ENCODE measurements around the gene GARNL3.

GARNL3 gene

DNA sequence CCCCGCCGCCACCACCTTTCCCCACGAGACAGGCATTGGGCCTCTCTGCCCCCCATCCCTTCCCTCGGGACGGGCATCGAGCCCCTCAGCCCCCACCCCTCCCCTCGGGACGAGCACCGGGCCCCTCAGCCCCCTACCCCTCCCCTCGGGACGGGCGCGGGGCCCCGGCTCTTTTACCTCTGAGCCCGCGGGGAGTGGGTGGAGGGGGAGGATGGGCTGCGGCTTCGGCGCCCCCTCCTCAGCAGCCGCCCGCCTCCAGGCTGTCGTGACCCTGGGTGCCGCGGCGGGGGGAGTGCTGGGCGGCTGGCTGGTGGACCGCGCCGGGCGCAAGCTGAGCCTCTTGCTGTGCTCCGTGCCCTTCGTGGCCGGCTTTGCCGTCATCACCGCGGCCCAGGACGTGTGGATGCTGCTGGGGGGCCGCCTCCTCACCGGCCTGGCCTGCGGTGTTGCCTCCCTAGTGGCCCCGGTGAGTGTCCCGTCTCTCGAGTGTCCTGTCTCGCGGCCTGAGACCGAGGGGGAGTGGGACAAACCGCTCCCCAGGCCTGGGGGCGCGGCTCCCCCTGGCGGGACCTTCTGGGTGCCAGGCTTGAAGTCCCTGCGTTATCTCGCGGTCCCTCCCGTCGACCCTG is 133.2 kb downstream of the GARNL3 start:
- DNase-seq (ENCODE audit: extremely low spot score, insufficient read length, low read depth) (no peak), FAIRE-seq (peak; percentile 73)

DNA sequence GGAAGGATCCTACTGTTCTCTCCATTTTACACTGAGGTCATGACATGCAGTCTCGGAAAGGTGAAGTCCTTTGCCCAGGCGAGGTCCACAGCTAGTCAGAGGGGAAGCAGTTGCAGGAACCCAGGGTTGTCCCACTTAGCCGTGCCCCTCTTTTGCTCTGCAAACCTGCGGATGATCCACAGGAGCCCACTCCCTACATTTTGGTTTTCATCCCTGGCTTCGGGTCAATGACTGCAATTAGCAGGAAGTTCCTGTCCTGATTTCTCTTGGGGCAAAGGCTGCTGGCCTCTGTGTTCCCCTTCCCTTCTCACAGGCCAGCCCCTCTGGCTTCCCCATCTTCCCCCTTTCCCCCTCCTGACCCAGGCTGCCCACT is 133.7 kb downstream of the GARNL3 start:
- DNase-seq (ENCODE audit: extremely low spot score, insufficient read length, low read depth) (no peak), FAIRE-seq (no peak)

DNA sequence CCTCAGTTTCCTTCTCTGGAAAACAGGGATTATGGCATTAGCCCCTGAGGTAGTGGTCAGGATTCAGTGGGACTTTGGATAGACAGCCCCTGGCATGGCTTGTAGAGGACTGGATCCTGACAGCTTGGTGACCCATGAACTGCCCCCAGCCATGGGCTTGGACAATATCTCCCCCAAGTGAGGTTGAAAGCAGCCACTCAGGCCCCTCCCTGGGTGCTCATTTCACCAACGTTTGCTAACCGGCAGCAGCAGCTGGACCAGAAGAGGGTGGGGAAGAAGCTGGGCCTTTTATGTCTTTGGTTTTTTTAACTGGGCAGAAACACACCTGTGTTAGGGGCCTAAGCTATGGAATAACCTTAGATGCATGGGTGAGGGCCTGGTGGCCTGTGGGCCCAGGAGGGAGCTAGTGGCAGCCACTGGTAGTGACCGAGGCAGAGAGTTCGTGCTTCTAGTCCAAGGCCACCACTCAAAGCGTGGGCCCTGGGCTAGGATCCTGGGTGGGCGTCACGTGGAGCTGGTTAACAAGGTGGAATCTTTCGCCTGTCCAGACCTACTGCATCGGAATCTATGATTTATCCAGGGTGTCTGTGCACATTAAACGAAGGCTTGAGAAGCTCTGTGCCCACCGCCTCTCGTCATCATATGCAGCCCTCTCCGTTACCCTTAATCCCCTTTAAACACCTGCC is 134.3 kb downstream of the GARNL3 start:
- FAIRE-seq = no peak

DNA sequence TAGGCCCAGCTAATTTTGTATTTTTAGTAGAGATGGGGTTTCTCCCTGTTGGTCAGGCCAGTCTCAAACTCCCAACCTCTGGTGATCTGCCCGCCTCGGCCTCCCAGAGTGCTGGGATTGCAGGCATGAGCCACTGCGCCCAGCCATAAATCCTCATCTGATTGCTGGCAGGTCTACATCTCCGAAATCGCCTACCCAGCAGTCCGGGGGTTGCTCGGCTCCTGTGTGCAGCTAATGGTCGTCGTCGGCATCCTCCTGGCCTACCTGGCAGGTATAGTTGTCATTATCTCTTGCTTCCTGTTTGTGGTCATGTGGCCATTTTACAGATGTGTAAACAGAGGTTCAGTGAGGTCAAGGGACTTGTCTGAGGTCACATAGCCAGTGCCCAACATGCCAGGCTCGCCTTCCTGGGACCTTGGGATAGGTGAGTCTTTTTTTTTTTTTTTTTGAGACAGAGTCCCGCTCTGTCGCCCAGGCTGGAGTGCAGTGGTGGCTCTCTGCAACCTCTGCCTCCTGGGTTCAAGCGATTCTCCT is 135.2 kb downstream of the GARNL3 start:
- FAIRE-seq (no peak), DNase-seq (ENCODE audit: extremely low spot score, insufficient read length, low read depth) (no peak)

More for the DNA sequence above, 134.3 kb downstream of the GARNL3 start:
- DNase-seq (ENCODE audit: extremely low spot score, insufficient read length, low read depth) = no peak

DNA sequence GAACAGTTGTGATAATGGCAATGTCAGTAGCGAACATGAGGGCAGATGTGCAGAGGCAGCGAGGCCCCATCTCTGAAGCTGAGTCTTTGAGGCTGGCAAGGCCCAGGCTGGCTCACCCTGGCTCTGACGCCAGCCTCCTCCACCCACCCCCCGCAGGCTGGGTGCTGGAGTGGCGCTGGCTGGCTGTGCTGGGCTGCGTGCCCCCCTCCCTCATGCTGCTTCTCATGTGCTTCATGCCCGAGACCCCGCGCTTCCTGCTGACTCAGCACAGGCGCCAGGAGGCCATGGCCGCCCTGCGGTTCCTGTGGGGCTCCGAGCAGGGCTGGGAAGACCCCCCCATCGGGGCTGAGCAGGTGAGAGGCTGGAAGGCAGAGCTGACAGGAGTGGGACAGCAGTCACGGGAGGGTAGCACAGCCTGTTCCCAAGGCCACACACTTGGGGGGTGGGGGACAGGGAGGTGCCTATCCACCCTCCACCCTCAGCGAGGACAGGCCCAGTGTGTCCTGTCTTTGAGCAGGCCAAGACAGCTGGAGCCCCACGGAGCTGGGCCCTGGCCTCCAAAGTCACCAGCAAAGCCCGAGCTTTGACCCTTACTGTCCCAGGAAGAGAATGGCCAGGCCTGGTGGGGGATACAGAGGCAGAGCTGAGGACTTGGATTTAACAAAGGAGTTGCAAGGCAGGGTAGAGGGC is 138.0 kb downstream of the GARNL3 start:
- FAIRE-seq (no peak), DNase-seq (ENCODE audit: extremely low spot score, insufficient read length, low read depth) (no peak)

DNA sequence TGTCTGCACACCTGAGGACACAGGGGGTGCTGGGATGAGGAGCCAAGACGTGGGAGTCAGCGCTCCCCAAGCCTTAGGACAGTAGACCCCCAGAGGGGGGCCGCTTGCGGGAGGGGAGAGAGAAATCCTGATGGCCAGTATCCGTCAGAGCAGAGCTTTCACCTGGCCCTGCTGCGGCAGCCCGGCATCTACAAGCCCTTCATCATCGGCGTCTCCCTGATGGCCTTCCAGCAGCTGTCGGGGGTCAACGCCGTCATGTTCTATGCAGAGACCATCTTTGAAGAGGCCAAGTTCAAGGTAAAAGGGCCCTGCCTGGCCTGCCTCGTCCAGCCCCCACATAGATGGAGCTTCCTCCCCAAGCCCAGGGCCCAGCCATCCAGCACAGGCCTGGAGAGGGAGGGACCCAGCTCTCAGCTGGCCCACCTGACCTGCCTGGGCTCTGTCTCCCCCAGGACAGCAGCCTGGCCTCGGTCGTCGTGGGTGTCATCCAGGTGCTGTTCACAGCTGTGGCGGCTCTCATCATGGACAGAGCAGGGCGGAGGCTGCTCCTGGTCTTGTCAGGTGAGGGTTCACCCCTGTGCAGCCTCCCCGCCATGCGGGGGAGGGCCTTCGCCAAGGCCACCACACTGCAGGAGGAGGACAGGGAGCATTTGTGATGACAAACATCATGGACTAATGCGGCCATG is 139.1 kb downstream of the GARNL3 start:
- no peak for FAIRE-seq
- DNase-seq (ENCODE audit: extremely low spot score, insufficient read length, low read depth) = no peak

DNA sequence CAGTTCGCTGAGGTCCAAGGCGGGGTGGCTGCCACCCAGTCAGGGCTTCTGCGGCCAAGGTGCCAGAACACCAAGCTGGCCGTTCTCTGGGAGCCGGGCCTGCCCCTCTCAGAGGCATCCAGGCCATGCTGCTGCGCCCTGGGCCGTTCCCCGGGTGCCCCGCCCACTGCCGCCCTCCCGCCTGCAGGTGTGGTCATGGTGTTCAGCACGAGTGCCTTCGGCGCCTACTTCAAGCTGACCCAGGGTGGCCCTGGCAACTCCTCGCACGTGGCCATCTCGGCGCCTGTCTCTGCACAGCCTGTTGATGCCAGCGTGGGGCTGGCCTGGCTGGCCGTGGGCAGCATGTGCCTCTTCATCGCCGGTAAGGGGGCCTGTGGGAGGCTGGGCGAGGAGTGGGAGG is 140.1 kb downstream of the GARNL3 start:
- no peak for FAIRE-seq
- DNase-seq (ENCODE audit: extremely low spot score, insufficient read length, low read depth) = no peak

DNA sequence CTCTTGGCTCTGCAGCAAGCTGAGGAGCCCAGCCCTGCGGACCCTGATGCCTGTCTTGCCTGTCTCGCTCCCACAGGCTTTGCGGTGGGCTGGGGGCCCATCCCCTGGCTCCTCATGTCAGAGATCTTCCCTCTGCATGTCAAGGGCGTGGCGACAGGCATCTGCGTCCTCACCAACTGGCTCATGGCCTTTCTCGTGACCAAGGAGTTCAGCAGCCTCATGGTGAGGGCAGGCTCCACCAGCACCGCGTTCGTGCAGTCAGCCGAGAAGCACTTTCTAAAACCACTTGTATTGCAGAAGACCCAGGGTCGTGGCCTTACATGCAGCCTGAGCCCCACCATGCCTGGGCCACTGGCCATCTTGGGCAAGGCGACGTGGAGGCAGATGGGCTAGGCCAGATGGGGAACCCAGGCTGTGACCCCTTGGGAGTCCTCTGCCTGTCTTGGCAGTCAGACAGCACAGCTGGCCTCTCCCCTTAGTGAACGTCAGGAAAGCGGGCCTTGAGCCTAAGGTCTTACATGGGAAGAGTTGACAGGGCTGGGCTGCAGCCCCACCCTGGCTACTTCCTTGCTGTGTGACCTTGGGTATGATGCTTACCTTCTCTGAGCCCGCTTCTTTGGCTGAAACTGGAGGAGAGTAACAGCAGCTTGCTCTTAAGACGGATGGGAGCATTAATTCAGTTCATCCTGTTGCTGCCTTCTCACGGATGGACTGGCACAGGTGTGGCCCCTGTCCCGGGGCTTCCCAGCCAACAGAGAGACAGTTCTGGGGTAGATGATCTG is 141.0 kb downstream of the GARNL3 start:
- FAIRE-seq (no peak), DNase-seq (ENCODE audit: extremely low spot score, insufficient read length, low read depth) (no peak)

DNA sequence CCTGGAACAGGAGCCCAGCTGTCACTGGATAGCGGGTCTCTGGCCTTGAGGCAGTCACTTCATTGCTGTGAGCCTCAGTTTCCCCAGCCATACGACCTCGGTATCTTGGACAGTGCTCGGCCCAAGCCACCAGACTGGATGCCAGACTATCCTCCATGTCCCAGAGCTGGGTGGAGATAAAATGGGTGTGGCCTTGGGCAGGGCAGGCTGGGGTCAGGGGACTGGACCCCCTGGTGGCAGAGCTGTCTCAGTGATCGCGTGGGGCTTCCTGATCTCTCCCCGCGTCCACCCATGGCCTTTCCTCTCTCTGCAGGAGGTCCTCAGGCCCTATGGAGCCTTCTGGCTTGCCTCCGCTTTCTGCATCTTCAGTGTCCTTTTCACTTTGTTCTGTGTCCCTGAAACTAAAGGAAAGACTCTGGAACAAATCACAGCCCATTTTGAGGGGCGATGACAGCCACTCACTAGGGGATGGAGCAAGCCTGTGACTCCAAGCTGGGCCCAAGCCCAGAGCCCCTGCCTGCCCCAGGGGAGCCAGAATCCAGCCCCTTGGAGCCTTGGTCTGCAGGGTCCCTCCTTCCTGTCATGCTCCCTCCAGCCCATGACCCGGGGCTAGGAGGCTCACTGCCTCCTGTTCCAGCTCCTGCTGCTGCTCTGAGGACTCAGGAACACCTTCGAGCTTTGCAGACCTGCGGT is 142.4 kb downstream of the GARNL3 start:
- FAIRE-seq (no peak), DNase-seq (ENCODE audit: extremely low spot score, insufficient read length, low read depth) (no peak)

DNA sequence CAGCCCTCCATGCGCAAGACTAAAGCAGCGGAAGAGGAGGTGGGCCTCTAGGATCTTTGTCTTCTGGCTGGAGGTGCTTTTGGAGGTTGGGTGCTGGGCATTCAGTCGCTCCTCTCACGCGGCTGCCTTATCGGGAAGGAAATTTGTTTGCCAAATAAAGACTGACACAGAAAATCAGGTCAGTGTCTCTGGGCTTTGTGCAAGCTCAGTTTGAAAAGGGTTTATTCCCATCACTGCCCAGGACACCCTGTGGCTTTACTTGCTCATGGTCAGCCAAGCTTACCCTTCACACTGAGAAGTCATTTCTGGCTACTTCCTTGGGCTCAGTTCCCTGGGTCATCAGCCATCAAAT is 142.9 kb downstream of the GARNL3 start:
- DNase-seq (ENCODE audit: extremely low spot score, insufficient read length, low read depth) (no peak), FAIRE-seq (no peak)

DNA sequence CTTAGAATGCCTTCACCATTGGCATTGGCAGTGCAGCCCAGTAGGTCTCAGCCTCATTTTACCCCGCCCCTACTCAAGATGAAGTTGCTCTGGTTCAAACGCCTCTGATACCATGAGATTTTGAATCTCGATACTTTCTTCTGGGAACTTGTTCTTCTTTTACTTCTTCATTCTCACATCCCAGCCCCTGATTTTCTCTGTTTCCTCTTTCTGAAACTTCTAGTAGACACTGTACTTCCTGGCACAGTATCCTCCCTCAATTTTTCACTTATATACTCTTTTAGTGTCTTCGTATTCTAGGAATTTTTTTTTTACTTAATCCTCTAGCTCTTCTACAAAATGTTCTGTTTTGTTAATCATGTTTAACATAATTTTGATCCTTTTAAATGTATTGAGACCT is 146.5 kb downstream of the GARNL3 start:
- no peak for FAIRE-seq
- DNase-seq (ENCODE audit: extremely low spot score, insufficient read length, low read depth) = no peak

DNA sequence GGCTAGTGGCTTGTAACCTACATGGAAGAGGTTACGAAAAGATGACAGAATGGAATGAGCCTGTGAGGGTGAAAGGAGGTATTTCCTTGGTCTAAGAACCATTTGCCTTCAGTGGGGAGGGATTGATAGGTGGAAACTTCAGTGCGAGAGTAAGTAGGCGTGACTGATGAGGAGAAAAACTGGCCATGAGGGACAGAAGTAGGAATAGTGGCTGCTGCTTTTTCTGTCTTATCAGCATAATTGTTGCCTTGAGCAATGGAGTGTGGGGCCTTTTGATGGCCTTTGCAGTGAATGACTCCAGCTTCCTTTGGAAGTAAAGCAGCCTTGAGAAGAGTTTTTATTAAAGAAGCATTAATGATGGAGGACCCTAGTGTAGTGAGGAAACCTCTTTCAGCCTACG is 150.6 kb downstream of the GARNL3 start:
- FAIRE-seq (no peak), DNase-seq (ENCODE audit: extremely low spot score, insufficient read length, low read depth) (no peak)

DNA sequence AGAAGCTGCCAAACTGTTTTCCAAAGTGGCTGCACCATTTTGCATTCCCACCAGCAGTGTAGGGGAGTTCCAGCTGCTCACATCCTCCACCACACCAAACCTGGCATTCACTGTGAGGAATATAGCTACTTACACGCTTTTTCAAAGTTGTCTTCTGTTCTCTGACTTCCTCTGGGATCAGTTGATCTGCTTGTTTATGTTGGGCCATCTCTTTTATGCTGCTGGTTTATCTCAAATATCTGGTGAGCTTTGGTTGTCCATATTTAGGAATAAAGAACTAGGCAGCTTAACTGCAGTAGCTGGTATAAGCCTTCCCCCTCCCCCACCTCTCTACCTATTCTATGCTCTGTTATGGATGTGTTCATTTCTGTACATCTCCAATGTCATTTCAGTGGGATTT is 151.1 kb downstream of the GARNL3 start:
- DNase-seq (ENCODE audit: extremely low spot score, insufficient read length, low read depth) (no peak), FAIRE-seq (no peak)

DNA sequence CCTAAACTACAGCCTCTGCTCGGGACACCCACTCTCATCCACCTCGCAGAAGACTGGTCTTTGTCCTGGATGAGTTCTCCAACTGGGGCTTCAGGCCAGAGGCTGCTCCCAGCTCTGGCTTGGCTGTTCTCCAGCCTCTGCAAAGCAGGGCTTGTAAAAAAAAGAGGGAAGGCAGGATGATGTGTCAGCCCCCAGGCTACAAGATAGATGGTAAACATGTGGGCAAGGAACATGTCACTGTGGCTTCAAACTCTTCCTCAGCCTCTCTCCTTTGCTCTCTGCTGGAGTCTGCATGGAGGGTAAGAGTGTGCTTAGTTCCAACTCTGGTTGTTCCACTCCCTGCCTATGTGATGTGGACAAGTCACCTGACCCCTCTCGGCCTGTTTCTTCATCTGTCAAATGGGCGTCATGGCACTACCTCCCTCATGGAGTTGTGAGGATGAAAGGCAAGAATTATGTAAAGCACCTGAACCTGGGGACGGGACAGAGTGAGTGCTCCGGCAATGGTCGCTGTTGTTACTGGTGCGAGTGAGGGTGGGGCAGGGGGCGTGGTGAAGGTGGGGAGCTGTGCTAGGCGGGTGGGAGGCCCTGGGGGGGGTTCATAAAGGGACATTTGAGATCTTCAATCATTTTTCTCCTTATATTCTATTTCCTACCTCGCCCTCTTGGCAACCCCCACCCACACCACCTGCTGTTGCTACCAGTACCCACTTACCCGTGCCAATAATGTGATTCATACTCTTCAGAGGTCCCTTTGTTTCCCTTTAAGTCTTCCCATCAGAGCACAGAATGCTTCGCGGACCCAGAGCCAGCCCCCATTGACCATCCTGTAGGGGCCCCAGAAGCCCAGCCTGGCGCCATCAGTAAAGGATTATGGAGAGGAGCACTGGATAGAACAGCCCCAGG is 152.8 kb downstream of the GARNL3 start:
- DNase-seq (ENCODE audit: extremely low spot score, insufficient read length, low read depth) (no peak), FAIRE-seq (no peak)

DNA sequence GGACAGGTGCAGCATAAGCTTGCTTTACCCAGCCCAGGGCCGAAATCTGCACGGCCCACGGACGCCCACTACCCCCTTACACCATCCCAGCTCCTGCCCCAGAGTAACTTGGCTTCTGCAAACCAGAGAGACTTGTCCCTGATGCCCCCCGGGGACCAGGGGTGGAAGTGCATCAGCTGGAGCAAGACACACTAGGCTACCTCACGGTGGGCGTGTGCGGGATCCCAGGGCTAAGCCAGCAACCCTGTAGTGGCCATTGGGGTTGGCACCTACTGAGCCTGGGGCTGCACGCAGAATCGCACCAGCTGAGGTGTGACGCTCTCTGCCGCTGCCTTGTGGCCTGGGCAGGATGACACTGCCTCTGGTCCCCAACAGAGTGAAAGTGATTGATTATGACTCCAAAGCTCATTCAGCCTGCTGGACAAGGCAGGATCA is 153.5 kb downstream of the GARNL3 start:
- no peak for DNase-seq (ENCODE audit: extremely low spot score, insufficient read length, low read depth)
- FAIRE-seq = no peak

DNA sequence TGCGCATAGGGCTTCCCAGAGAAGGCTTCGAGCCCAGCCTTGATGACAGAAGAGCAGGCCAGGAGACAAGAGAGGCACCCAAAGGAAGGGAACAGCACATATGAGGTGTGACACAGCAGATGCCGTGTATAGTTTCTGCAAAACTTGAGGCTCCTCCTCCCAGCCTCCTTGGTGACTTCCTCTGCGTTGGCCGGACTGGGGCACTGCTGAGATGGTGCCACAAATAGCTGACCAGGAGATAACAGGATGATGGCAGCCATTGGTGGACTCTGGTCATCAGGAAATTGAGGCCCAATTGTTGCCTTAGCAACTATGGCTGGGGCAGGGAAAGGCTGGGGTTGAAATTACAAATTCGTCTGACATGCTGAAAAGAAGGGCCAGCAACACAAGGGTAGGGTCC is 154.8 kb downstream of the GARNL3 start:
- FAIRE-seq (no peak), DNase-seq (ENCODE audit: extremely low spot score, insufficient read length, low read depth) (no peak)

DNA sequence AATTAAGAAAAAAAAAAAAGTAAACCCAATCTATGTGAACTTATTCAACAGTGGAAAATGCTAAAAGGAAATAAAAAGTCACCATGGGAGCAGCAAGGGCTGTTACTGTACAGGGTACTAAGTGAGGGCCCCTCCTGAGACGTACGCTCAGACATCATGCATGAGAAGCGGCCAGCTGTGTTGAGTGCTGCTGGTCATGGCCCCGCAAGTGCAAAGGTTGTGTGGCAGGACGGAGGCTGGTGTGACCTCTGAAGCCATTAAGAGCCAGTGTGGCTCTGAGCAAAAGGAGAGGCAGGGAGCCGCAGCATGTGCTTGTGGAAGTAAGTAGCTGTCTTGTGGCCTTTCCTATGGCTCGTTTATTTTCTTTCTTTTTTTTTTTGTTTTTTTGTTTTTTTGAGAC is 156.5 kb downstream of the GARNL3 start:
- no peak for FAIRE-seq
- DNase-seq (ENCODE audit: extremely low spot score, insufficient read length, low read depth) = no peak

DNA sequence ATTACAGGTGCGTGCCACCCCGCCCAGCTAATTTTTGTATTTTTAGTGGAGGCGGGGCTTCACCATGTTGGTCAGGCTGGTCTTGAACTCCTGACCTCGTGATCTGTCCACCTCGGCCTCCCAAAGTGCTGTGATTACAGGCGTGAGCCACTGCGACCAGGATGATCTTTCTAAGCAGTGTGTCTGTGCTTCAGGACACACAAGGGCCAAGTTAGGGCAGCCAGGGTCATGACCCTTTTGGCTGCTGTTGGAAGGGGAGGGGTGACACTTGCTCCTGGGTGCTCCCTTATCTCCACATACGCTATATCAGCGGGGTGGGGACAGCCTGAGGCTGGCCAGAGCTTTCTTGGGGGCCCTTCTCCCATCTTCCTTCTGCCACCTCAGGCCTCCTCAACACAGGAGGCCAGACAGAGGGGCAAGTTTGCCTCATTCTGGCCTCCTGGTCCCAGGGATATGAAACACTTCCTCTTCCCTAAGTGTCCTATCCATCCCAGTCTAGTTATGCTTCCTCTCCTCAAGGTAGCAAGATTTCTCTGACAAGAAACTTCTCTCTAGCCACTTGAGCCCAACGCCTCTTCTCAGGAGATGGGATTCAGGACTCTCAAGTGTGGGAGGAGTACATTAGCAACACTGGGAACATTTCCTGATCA is 157.7 kb downstream of the GARNL3 start:
- FAIRE-seq = no peak

More for the DNA sequence above, 157.7 kb downstream of the GARNL3 start:
- DNase-seq (ENCODE audit: extremely low spot score, insufficient read length, low read depth) = no peak

Data from GM18507 (cell line).